ENCODE results near the gene GIT1. TPM values are rescaled to one million over a fixed set of nuclear protein-coding genes. Genes with fewer than 3 reads are reported as not detected.

Gene GIT1
- total and polyA plus RNA-seq, 8 donors, result 38.7 to 57.3 (median 40.7) TPM

GRCh38 chr17:29610395-29610794 lies 20.9 kb upstream of the GIT1 start:
- intact Hi-C loops (cut with DNase I), result no loop called here
- no peak overlapping the region for H3K27ac ChIP-seq
- H3K4me3 ChIP-seq, result no peak overlapping the region
- H3K9me3 ChIP-seq, result no peaks in the 10 kb centered on the region
- no peak for ATAC-seq
- peaks cover 12 to 26% of the 10 kb centered on the region in 2 donors for H3K4me1 ChIP-seq
- H3K36me3 ChIP-seq, result no peaks in the 10 kb centered on the region
- peaks cover 0 to 32% of the 10 kb centered on the region in 2 donors for H3K27me3 ChIP-seq
- no peak for TF ChIP-seq CTCF (IDR thresholded peaks at IDR 0.05)
- DNase-seq, result no peak

GRCh38 chr17:29608986-29609385 lies 19.5 kb upstream of the GIT1 start:
- TF ChIP-seq CTCF (IDR thresholded peaks at IDR 0.05), result no peak
- intact Hi-C loops (cut with DNase I), result no loop called here
- Histone ChIP-seq H3K9me3 (no peaks in the 10 kb centered on the region), H3K36me3 (no peaks in the 10 kb centered on the region), H3K4me3 (no peak overlapping the region), H3K27ac (no peak overlapping the region), H3K27me3 (peaks cover 0 to 18% of the 10 kb centered on the region in 2 donors), H3K4me1 (peaks cover 11 to 12% of the 10 kb centered on the region in 2 donors)
- DNase-seq (peak in 2 of 4 donors; percentile 26 to 76), ATAC-seq (no peak)

GRCh38 chr17:29607557-29608195 lies 18.2 kb upstream of the GIT1 start:
- Histone ChIP-seq H3K27me3 (peaks cover 0 to 5% of the 10 kb centered on the region in 2 donors), H3K4me1 (no peaks in the 10 kb centered on the region), H3K9me3 (no peaks in the 10 kb centered on the region), H3K36me3 (no peaks in the 10 kb centered on the region), H3K4me3 (no peak overlapping the region), H3K27ac (no peak overlapping the region)
- TF ChIP-seq CTCF (IDR thresholded peaks at IDR 0.05), result no peak
- DNase-seq (peak in 1 of 4 donors; percentile 74), ATAC-seq (no peak)
- intact Hi-C loops (cut with DNase I), result no loop called here

GRCh38 chr17:29603109-29603674 lies 13.7 kb upstream of the GIT1 start:
- no peak for ATAC-seq
- H3K9me3 ChIP-seq, result no peaks in the 10 kb centered on the region
- H3K27ac ChIP-seq, result no peak overlapping the region
- H3K27me3 ChIP-seq, result no peaks in the 10 kb centered on the region
- no peak for TF ChIP-seq CTCF (IDR thresholded peaks at IDR 0.05)
- no peaks in the 10 kb centered on the region for H3K4me1 ChIP-seq
- no peak overlapping the region for H3K4me3 ChIP-seq
- intact Hi-C loops (cut with DNase I), result no loop called here
- DNase-seq, result peak in 1 of 4 donors; percentile 1
- no peaks in the 10 kb centered on the region for H3K36me3 ChIP-seq

- no peak overlapping the region for H3K27ac ChIP-seq
- H3K27me3 ChIP-seq, result peaks cover 0 to 22% of the 10 kb centered on the region in 2 donors
- no peaks in the 10 kb centered on the region for H3K9me3 ChIP-seq
- TF ChIP-seq CTCF (IDR thresholded peaks at IDR 0.05), result no peak
- peaks cover 3 to 15% of the 10 kb centered on the region in 2 donors for H3K4me1 ChIP-seq
- ATAC-seq (no peak), DNase-seq (no peak)
- intact Hi-C loops (cut with DNase I), result no loop called here
- H3K4me3 ChIP-seq, result no peak overlapping the region
- H3K36me3 ChIP-seq, result no peaks in the 10 kb centered on the region
Observed at GRCh38 chr17:29597361-29598172, 8.1 kb upstream of the GIT1 start.
